ENCODE measurements around the gene SPACA6. TPM values are rescaled to one million over a fixed set of nuclear protein-coding genes. Genes with fewer than 3 reads are reported as not detected.

SPACA6 gene
- total and polyA plus RNA-seq, 4 experiments from 2014 or later: 2.5 to 11.0 (median 6.5) TPM

DNA sequence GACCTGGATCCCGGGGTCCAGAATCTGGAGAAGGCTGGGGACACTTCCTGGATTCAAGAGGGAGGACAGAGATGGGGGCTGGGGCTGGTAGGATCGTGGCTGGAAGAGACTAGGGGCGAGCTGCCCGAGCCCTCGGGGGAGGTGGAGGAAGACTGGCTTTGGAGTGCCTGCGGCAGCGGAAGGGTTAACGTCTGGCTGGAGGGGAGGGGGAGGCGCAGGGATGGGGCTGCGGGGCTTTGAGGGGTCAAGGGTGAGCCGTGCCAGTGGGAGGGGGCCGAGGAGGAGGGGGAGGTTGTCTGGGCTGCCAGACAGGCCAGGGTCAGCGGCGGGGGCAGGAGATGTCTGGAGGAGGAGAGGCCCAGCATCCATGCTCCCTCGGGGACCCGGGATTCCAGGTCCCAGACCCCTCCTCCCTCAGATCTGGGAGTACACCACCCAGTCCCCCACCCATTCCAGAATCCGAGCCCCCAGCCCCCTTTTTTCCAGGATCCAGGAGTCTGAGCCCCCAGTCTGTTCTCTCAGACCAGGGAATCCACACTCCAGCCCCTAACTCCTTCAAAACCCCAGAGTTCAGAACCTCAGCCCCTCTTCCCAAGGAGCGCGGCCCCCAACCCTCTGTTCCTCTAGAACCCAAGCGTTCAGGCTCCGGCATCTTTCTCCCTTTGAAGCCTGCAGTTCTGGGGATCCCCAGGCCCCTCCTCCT, 3.2 kb upstream of the SPACA6 start:
- no peak for DNase-seq
- H3K4me1 Mint-ChIP-seq: peaks cover 10 to 31% (median 17%) of the 10 kb centered on the region in 4 donors
- peak overlapping the region; percentile 90 to 96 (median 94) for H3K27ac Mint-ChIP-seq
- H3K36me3 Mint-ChIP-seq: peaks cover 2 to 7% of the 10 kb centered on the region in 2 donors
- H3K9me3 ChIP-seq (ENCODE audit: control insufficient read depth in 1 of 2, low read length in 2 of 2): no peaks in the 10 kb centered on the region
- H3K4me3 ChIP-seq (ENCODE audit: low read length in 2 of 2): peak overlapping the region; percentile 71 to 94
- ChIA-PET CTCF (ENCODE audit: partially characterized antibody) (interaction anchor here (1.5 to 2.5 kb wide), 2 partner anchors 14 kb away, joined by 6 to 7 read pairs; no protein-coding TSS in a partner anchor), POLR2A (ENCODE audit: partially characterized antibody) (interaction anchor here (1.4 to 3.9 kb wide), 2 partner anchors 11 to 13 kb away, joined by 4 to 40 read pairs; no protein-coding TSS in a partner anchor)
- no peaks in the 10 kb centered on the region for H3K36me3 ChIP-seq (ENCODE audit: insufficient read depth, low read length)
- intact Hi-C loops (cut with micrococcal nuclease): loop anchor here (1.0 kb wide), 1 partner anchor 13 kb away; no protein-coding TSS in a partner anchor
- peak overlapping the region; percentile 86 to 96 (median 92) for H3K4me3 Mint-ChIP-seq
- H3K27me3 ChIP-seq (ENCODE audit: insufficient read depth, low read length): no peaks in the 10 kb centered on the region
- H3K9me3 Mint-ChIP-seq: peaks cover 0 to 14% (median 5%) of the 10 kb centered on the region in 8 donors
- peaks cover 6% of the 10 kb centered on the region for H3K4me1 ChIP-seq (ENCODE audit: insufficient read depth, low read length)
- H3K27ac ChIP-seq (ENCODE audit: low read depth, low read length): peak overlapping the region; percentile 95
- peaks cover under 1 to 1% of the 10 kb centered on the region in 2 donors for H3K27me3 Mint-ChIP-seq

- H3K4me3 Mint-ChIP-seq: peak overlapping the region; percentile 86 to 96 (median 92)
- intact Hi-C loops (cut with micrococcal nuclease): loop anchor here (1.0 kb wide), 1 partner anchor 13 kb away; no protein-coding TSS in a partner anchor
- Histone ChIP-seq H3K4me3 (ENCODE audit: low read length in 2 of 2) (peak overlapping the region; percentile 71 to 94), H3K36me3 (ENCODE audit: insufficient read depth, low read length) (no peaks in the 10 kb centered on the region), H3K9me3 (ENCODE audit: control insufficient read depth in 1 of 2, low read length in 2 of 2) (no peaks in the 10 kb centered on the region), H3K4me1 (ENCODE audit: insufficient read depth, low read length) (peaks cover 6% of the 10 kb centered on the region), H3K27ac (ENCODE audit: low read depth, low read length) (peak overlapping the region; percentile 95), H3K27me3 (ENCODE audit: insufficient read depth, low read length) (no peaks in the 10 kb centered on the region)
- H3K36me3 Mint-ChIP-seq: peaks cover 0 to 5% of the 10 kb centered on the region in 2 donors
- ChIA-PET CTCF (ENCODE audit: partially characterized antibody) (interaction anchor here (1.5 kb wide), 1 partner anchor 13 kb away, joined by 6 read pairs; no protein-coding TSS in a partner anchor), POLR2A (ENCODE audit: partially characterized antibody) (interaction anchor here (0.6 to 3.9 kb wide), 3 partner anchors 11 to 13 kb away, joined by 4 to 40 read pairs (median 4); no protein-coding TSS in a partner anchor)
- peak overlapping the region; percentile 90 to 96 (median 94) for H3K27ac Mint-ChIP-seq
- peaks cover 10 to 31% (median 17%) of the 10 kb centered on the region in 4 donors for H3K4me1 Mint-ChIP-seq
- H3K9me3 Mint-ChIP-seq: peaks cover 0 to 7% (median 3%) of the 10 kb centered on the region in 8 donors
- DNase-seq: peak; percentile 60 to 87 (median 68)
- H3K27me3 Mint-ChIP-seq: peaks cover 0 to 1% of the 10 kb centered on the region in 2 donors
Observed at GRCh38 chr19:51690454-51691073, 2.6 kb upstream of the SPACA6 start.

DNA sequence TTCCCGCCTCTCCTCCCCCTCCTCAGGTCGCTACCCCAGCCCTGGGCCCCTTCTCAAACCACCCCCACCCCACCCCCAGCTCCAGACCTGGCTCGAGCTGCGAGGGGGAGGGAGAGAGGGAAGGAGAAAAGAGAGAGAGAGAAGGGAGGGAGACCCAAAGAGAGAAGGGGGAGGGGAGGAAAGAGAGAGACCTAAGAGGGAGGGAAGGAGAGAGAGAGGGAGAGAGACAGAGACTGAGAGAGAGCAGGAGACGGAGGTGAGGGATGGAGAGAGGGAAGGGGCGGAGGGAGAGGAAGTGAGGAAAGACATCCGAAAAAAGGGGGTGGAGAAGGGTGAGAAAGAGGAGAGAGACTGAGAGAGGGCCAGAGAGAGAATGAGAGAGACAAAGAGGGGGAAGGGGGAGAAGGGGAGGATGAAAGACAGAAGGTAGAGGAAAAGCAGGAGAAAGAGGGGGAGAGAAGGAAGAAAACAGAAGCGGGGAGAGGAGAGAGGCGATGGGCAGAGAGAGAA, 2.0 kb upstream of the SPACA6 start:
- intact Hi-C loops (cut with micrococcal nuclease): no loop called here
- peaks cover 0 to 2% (median 0%) of the 10 kb centered on the region in 8 donors for H3K9me3 Mint-ChIP-seq
- peaks cover 10 to 31% (median 17%) of the 10 kb centered on the region in 4 donors for H3K4me1 Mint-ChIP-seq
- no peak for DNase-seq
- Histone ChIP-seq H3K4me1 (ENCODE audit: insufficient read depth, low read length) (peaks cover 6% of the 10 kb centered on the region), H3K27me3 (ENCODE audit: insufficient read depth, low read length) (no peaks in the 10 kb centered on the region), H3K4me3 (ENCODE audit: low read length in 2 of 2) (peak overlapping the region in 1 of 2 donors; percentile 94), H3K27ac (ENCODE audit: low read depth, low read length) (peak overlapping the region; percentile 95), H3K36me3 (ENCODE audit: insufficient read depth, low read length) (no peaks in the 10 kb centered on the region), H3K9me3 (ENCODE audit: control insufficient read depth in 1 of 2, low read length in 2 of 2) (no peaks in the 10 kb centered on the region)
- peak overlapping the region; percentile 43 to 89 (median 68) for H3K4me3 Mint-ChIP-seq
- H3K36me3 Mint-ChIP-seq: peaks cover 0 to 5% of the 10 kb centered on the region in 2 donors
- H3K27ac Mint-ChIP-seq: peak overlapping the region; percentile 9 to 95 (median 84)
- CTCF ChIA-PET (ENCODE audit: partially characterized antibody): interaction anchor here (1.5 kb wide), 1 partner anchor 13 kb away, joined by 6 read pairs; no protein-coding TSS in a partner anchor
- POLR2A ChIA-PET (ENCODE audit: partially characterized antibody): interaction anchor here (0.6 to 3.9 kb wide), 3 partner anchors 10 to 14 kb away, joined by 4 to 40 read pairs (median 4); no protein-coding TSS in a partner anchor
- H3K27me3 Mint-ChIP-seq: no peaks in the 10 kb centered on the region

DNA sequence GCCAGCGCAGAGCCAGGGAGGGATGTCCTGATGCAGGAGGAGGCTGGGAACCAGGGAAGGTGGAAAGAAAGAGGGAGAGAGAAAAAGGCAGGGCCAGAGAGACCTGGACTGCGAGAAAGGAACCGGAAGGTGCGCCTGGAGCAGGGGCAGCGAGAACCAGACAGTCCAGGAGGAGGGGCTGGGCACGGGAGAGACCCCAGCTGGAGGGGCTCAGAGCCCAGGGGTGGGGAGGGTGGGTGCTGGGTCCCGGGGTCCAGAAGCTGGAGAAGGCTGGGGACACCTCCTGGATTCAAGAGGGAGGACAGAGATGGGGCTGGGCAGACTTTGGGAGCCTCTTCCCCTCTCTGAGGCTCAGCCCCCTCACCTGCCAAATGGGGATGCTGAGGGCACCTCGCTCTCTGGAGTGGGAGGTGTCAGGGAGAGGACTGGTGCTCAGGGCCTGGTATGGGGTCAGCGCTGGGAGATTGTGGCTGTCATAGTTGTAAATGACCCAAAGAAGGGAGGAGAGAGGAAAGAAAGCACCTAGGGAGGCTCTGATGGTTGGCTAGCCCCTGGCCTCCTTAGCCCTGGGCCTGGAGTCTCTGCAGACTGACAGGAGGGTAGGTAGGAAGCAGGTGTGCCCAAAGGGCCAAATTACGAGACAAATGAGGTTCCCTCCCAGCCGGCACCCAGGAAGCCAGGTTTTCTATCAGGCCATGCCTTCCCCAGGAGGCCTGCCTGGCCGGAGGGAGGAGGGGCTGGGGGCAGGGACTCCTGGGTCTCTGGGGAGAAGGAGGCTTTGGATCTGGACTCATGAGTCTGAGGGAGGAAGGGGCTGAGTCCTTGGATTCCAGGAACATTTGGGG, 1.3 kb upstream of the SPACA6 start:
- H3K27ac ChIP-seq (ENCODE audit: low read depth, low read length): no peak overlapping the region
- H3K27ac Mint-ChIP-seq: peak overlapping the region; percentile 49 to 95 (median 84)
- H3K27me3 Mint-ChIP-seq: no peaks in the 10 kb centered on the region
- CTCF ChIA-PET (ENCODE audit: partially characterized antibody): no interaction called here
- H3K4me1 Mint-ChIP-seq: peaks cover 10 to 31% (median 17%) of the 10 kb centered on the region in 4 donors
- no peaks in the 10 kb centered on the region for H3K9me3 ChIP-seq (ENCODE audit: control insufficient read depth in 1 of 2, low read length in 2 of 2)
- intact Hi-C loops (cut with micrococcal nuclease): no loop called here
- H3K4me3 ChIP-seq (ENCODE audit: low read length in 2 of 2): no peak overlapping the region
- POLR2A ChIA-PET (ENCODE audit: partially characterized antibody): interaction anchor here (0.6 to 3.9 kb wide), 2 partner anchors 12 to 14 kb away, joined by 4 to 40 read pairs; no protein-coding TSS in a partner anchor
- H3K4me3 Mint-ChIP-seq: peak overlapping the region; percentile 43 to 89 (median 68)
- H3K4me1 ChIP-seq (ENCODE audit: insufficient read depth, low read length): peaks cover 6% of the 10 kb centered on the region
- DNase-seq: no peak
- no peaks in the 10 kb centered on the region for H3K36me3 ChIP-seq (ENCODE audit: insufficient read depth, low read length)
- no peaks in the 10 kb centered on the region for H3K27me3 ChIP-seq (ENCODE audit: insufficient read depth, low read length)
- H3K9me3 Mint-ChIP-seq: no peaks in the 10 kb centered on the region
- H3K36me3 Mint-ChIP-seq: peaks cover 0 to 5% of the 10 kb centered on the region in 2 donors

- no peak overlapping the region for H3K27ac ChIP-seq (ENCODE audit: low read depth, low read length)
- Mint-ChIP-seq H3K27me3 (no peaks in the 10 kb centered on the region), H3K36me3 (peaks cover 4 to 5% of the 10 kb centered on the region in 2 donors), H3K9me3 (no peaks in the 10 kb centered on the region), H3K4me1 (peaks cover 9 to 27% (median 17%) of the 10 kb centered on the region in 4 donors), H3K27ac (peak overlapping the region in 2 of 7 donors; percentile 42 to 43), H3K4me3 (no peak overlapping the region)
- H3K9me3 ChIP-seq (ENCODE audit: control insufficient read depth in 1 of 2, low read length in 2 of 2): no peaks in the 10 kb centered on the region
- no peaks in the 10 kb centered on the region for H3K36me3 ChIP-seq (ENCODE audit: insufficient read depth, low read length)
- DNase-seq: no peak
- no peak overlapping the region for H3K4me3 ChIP-seq (ENCODE audit: low read length in 2 of 2)
- peaks cover 6% of the 10 kb centered on the region for H3K4me1 ChIP-seq (ENCODE audit: insufficient read depth, low read length)
- intact Hi-C loops (cut with micrococcal nuclease): no loop called here
- CTCF ChIA-PET (ENCODE audit: partially characterized antibody): no interaction called here
- H3K27me3 ChIP-seq (ENCODE audit: insufficient read depth, low read length): no peaks in the 10 kb centered on the region
- POLR2A ChIA-PET (ENCODE audit: partially characterized antibody): interaction anchor here (3.1 kb wide), 1 partner anchor 11 kb away, joined by 14 read pairs; no protein-coding TSS in a partner anchor
Observed at GRCh38 chr19:51692468-51692867, 662 bp upstream of the SPACA6 start.

DNA sequence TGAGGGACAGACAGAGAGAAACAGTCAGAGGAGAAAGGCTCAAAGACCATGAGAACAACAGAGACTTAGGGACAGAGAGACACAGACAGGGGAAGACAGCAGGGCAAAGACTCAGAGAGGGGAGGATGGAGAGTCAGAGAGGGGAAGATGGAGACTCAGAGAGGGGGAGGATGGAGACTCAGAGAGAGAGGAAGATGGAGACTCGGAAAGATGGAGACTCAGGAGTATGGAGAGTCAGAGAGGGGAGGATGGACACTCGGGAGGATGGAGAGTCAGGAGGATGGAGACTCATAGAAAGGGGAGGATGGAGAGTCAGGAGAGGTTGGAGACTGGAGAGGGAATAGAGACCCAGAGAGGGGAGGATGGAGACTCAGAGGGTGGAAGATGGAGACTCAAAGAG, 689 bp downstream of the SPACA6 start:
- ChIA-PET POLR2A (ENCODE audit: partially characterized antibody) (interaction anchor here (3.1 kb wide), 1 partner anchor 10 kb away, joined by 14 read pairs; no protein-coding TSS in a partner anchor), CTCF (ENCODE audit: partially characterized antibody) (no interaction called here)
- Mint-ChIP-seq H3K9me3 (no peaks in the 10 kb centered on the region), H3K4me3 (peak overlapping the region in 2 of 8 donors; percentile 9 to 36), H3K27ac (peak overlapping the region in 4 of 7 donors; percentile 18 to 72 (median 42)), H3K27me3 (no peaks in the 10 kb centered on the region), H3K4me1 (peaks cover 5 to 20% (median 12%) of the 10 kb centered on the region in 4 donors), H3K36me3 (peaks cover 5 to 8% of the 10 kb centered on the region in 2 donors)
- Histone ChIP-seq H3K27ac (ENCODE audit: low read depth, low read length) (no peak overlapping the region), H3K9me3 (ENCODE audit: control insufficient read depth in 1 of 2, low read length in 2 of 2) (no peaks in the 10 kb centered on the region), H3K27me3 (ENCODE audit: insufficient read depth, low read length) (no peaks in the 10 kb centered on the region), H3K4me3 (ENCODE audit: low read length in 2 of 2) (no peak overlapping the region), H3K36me3 (ENCODE audit: insufficient read depth, low read length) (no peaks in the 10 kb centered on the region), H3K4me1 (ENCODE audit: insufficient read depth, low read length) (peaks cover 6% of the 10 kb centered on the region)
- no peak for DNase-seq
- intact Hi-C loops (cut with micrococcal nuclease): no loop called here
